Large intestine (tissue), 3 donors: Measurements from ENCODE around the gene MOK. TPM values are rescaled to one million over a fixed set of nuclear protein-coding genes. Genes with fewer than 3 reads are reported as not detected.

Experiments used
- DNase-seq, 2 donors: peaks; one replicate each; pipeline versions ENCODE4 v3.0.0 to v3.0.0-alpha.2; 2013
- H3K27ac ChIP-seq: one replicate; pipeline ENCODE4 v1.5.1; 2013; ENCODE audit warnings: low read length
- H3K27me3 ChIP-seq: 2 replicates; pipeline ENCODE4 v1.6.1; 2013; ENCODE audit warnings: low read length; ENCODE audit not compliant: control insufficient read depth, insufficient read depth
- H3K36me3 ChIP-seq: 2 replicates; pipeline ENCODE4 v1.6.1; 2013; ENCODE audit warnings: low read length; ENCODE audit not compliant: control insufficient read depth, insufficient read depth
- H3K4me1 ChIP-seq: one replicate; pipeline ENCODE4 v1.6.1; 2013; ENCODE audit warnings: low read length; ENCODE audit not compliant: control insufficient read depth, insufficient read depth
- H3K4me3 ChIP-seq: one replicate; pipeline ENCODE4 v1.5.1; 2013; ENCODE audit warnings: low read length
- H3K9me3 ChIP-seq: one replicate; pipeline ENCODE4 v1.6.1; 2013; ENCODE audit warnings: mild to moderate bottlenecking, low read depth, low read length, moderate library complexity; ENCODE audit not compliant: control insufficient read depth
- WGBS: methylation state at CpG from one replicate; pipeline ENCODE4 v1.1.5; 2013; ENCODE audit warnings: low lambda C conversion rate; ENCODE audit not compliant: insufficient coverage; 5-methylcytosine and 5-hydroxymethylcytosine counted together
- polyA plus RNA-seq: library from polyadenylated mRNA; unstranded; fragments of 120-200 nt; gene quantifications from one replicate; pipeline ENCODE4 v1.2.1, GENCODE V29; 2013

Gene MOK
- polyA plus RNA-seq, 1 donor = 16.5 TPM

- Histone ChIP-seq H3K4me3 (no peak overlapping the region), H3K9me3 (no peaks in the 10 kb centered on the region), H3K27me3 (no peaks in the 10 kb centered on the region), H3K4me1 (no peaks in the 10 kb centered on the region), H3K27ac (no peak overlapping the region), H3K36me3 (peaks cover 13% of the 10 kb centered on the region)
- WGBS = no CpG with 5 or more reads among the region's 2 CpGs
- DNase-seq = no peak
Observed at GRCh38 chr14:102285106-102285505, 19.9 kb downstream of the MOK start.

- peaks cover 19% of the 10 kb centered on the region for H3K36me3 ChIP-seq
- no peaks in the 10 kb centered on the region for H3K4me1 ChIP-seq
- no CpG with 5 or more reads among the region's 2 CpGs for WGBS
- no peak overlapping the region for H3K27ac ChIP-seq
- no peaks in the 10 kb centered on the region for H3K27me3 ChIP-seq
- no peak for DNase-seq
- H3K9me3 ChIP-seq = no peaks in the 10 kb centered on the region
- H3K4me3 ChIP-seq = no peak overlapping the region
Observed at GRCh38 chr14:102283631-102284129, 21.3 kb downstream of the MOK start.

DNA sequence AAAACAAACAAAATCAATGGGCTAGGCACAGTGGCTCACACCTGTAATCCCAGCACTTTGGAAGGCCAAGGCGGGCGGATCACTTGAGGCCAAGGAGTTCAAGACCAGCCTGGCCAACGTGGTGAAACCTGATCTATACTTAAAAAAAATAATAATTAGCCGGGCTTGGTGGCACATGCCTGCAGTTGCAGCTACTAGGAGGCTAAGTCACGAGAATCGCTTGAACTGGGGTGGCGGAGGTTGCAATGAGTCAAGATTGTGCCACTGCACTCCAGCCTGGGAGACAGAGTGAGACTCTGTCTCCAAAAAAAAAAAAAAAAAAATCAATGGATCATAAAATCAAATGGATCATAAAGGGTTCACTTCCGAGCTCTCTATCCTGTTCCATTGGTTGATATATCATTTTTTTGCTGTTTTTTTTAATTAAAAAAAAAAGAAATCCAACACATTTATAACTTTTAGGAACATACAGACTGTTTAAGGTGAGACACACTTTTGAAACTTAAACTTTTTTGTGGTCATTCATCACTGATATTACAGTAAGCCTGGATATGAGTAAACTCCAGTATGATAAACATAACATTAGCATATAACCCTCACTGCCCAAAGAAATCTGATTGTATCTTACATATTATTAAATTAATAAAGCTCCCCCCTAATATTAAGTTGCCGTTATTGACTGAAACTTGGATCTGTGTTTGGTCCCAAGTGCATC is 22.1 kb downstream of the MOK start:
- Histone ChIP-seq H3K36me3 (peaks cover 19% of the 10 kb centered on the region), H3K27ac (no peak overlapping the region), H3K9me3 (no peaks in the 10 kb centered on the region), H3K27me3 (no peaks in the 10 kb centered on the region), H3K4me1 (no peaks in the 10 kb centered on the region), H3K4me3 (no peak overlapping the region)
- 86% methylated on average over 1 of the region's 9 CpGs for WGBS
- DNase-seq = no peak

DNA sequence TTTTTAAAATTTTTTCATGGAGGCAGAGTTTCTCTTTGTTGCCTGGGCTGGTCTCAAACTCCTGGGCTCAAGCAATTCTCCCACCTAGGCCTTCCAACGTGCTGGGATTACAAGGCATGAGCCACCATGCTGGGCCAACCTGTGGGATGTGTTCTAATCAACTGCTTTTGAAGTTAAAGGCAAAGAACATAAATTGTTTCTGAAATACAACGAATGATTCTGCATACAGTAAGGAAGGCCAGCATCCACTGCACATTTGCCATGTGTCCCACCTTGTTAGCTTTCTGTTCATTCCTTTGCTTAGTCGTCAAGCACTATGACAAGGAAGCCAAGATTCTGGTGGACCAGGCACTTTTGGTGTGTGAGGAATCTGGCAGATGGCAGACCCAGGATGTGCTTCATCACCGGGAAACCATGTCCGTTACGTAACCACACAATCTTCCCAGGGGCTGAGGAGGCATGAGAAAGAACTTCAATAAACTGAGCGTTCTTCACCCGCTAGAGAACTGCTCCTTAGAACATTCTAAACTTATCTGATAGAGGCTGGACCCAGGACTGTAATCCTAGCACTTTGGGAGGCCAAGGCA is 24.5 kb downstream of the MOK start:
- peaks cover 19% of the 10 kb centered on the region for H3K36me3 ChIP-seq
- H3K27me3 ChIP-seq = no peaks in the 10 kb centered on the region
- H3K4me3 ChIP-seq = no peak overlapping the region
- no peaks in the 10 kb centered on the region for H3K9me3 ChIP-seq
- no peak overlapping the region for H3K27ac ChIP-seq
- no peak for DNase-seq
- WGBS = no CpG with 5 or more reads among the region's 8 CpGs
- no peaks in the 10 kb centered on the region for H3K4me1 ChIP-seq

DNA sequence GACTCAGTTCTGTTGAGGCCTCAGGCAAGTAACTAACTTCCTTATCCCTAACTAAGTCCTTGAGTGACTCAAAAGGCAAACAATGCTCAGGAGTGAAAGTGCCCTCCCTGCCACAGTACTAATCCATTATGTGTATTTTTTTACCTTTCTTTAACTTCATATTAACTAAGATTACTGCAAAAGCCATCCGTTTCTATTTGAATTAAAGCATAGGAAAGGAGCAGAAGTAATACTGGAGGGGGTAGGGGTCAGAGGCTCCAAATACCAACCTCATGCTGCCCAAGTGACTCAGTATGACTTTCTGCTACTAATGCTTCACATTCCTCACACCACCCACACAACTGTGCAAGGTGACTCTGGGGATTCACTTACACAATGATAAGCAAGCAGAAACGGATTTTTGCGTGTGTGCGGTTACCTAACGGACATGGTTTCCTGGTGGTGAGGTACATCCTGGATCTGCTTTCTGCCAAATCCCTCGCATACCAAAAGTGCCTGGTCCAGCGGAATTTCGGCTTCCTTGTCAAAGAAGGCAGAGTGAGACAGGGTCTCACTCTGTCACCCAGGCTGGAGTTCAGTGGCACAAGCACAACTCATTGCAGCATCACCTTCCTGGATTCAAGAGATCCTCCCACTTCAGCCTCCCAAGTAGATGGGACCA is 25.1 kb downstream of the MOK start:
- no peak for DNase-seq
- H3K9me3 ChIP-seq = no peaks in the 10 kb centered on the region
- WGBS = no CpG with 5 or more reads among the region's 8 CpGs
- H3K27ac ChIP-seq = no peak overlapping the region
- H3K4me3 ChIP-seq = no peak overlapping the region
- no peaks in the 10 kb centered on the region for H3K27me3 ChIP-seq
- peaks cover 19% of the 10 kb centered on the region for H3K36me3 ChIP-seq
- H3K4me1 ChIP-seq = no peaks in the 10 kb centered on the region

DNA sequence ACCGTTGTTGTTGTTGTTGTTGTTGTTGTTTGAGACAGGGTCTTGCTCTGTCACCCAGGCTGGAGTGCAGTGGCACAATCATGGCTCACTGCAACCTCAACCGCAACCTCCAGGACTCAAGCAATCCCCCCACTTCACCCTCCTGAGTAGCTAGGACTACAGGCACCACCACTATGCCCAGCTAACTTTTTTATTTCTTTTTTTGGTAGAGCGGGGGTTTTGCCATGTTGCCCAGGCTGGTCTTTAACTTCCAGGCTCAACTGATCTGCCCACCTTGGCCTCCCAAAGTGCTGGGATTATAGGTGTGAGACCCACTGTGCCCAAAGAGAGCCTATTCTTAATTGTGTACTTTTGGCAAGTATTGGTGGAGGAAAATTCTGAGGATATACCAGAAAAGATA is 25.7 kb downstream of the MOK start:
- DNase-seq = no peak
- no peaks in the 10 kb centered on the region for H3K4me1 ChIP-seq
- H3K4me3 ChIP-seq = no peak overlapping the region
- peaks cover 19% of the 10 kb centered on the region for H3K36me3 ChIP-seq
- WGBS = no CpG with 5 or more reads among the region's 3 CpGs
- H3K27me3 ChIP-seq = no peaks in the 10 kb centered on the region
- H3K9me3 ChIP-seq = no peaks in the 10 kb centered on the region
- H3K27ac ChIP-seq = no peak overlapping the region

DNA sequence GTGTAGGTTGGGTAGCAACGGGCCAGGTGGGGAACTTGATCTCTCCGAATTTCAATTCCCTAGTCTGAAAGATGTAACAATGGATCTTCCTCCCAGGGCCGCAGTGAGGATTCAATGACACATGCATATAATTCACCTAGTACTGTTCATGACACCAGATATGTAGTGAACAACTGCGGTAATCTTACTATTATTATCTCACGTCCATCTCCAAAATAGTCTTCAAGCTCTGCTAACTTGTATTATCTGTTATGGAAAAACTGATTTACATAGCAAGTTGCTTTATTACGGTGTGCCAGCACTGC is 26.4 kb downstream of the MOK start:
- Histone ChIP-seq H3K9me3 (no peaks in the 10 kb centered on the region), H3K36me3 (peaks cover 19% of the 10 kb centered on the region), H3K27ac (no peak overlapping the region), H3K4me3 (no peak overlapping the region), H3K4me1 (no peaks in the 10 kb centered on the region), H3K27me3 (no peaks in the 10 kb centered on the region)
- 100% methylated on average over 2 of the region's 6 CpGs for WGBS
- DNase-seq = no peak

- peaks cover 19% of the 10 kb centered on the region for H3K36me3 ChIP-seq
- no peak overlapping the region for H3K27ac ChIP-seq
- no peak overlapping the region for H3K4me3 ChIP-seq
- no peaks in the 10 kb centered on the region for H3K9me3 ChIP-seq
- no peaks in the 10 kb centered on the region for H3K27me3 ChIP-seq
- H3K4me1 ChIP-seq = no peaks in the 10 kb centered on the region
- DNase-seq = no peak
- WGBS = no CpG with 5 or more reads among the region's 7 CpGs
Observed at GRCh38 chr14:102277874-102278630, 26.9 kb downstream of the MOK start.

GRCh38 chr14:102275866-102276265 is 29.1 kb downstream of the MOK start:
- no CpG with 5 or more reads among the region's 7 CpGs for WGBS
- Histone ChIP-seq H3K36me3 (peaks cover 12% of the 10 kb centered on the region), H3K27ac (no peak overlapping the region)

DNA sequence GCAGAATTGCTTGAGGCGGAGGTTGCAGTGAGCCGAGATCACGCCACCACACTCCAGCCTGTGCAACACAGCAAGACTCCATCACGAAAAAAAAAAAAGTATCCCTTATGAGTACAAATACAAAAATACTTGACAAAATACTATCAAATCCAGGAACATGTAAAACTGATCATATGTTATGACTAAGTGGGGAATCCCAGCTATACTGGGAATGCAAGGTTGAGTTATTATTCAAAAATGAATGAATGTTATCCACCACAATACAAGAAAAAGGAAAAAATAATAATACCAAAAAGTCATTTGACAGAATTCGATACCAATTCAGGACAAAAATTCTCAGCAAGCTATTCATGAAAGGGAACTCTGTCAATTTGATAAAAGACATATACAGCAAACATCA is 32.6 kb downstream of the MOK start:
- Histone ChIP-seq H3K27me3 (no peaks in the 10 kb centered on the region), H3K36me3 (no peaks in the 10 kb centered on the region), H3K4me3 (no peak overlapping the region), H3K4me1 (no peaks in the 10 kb centered on the region), H3K9me3 (no peaks in the 10 kb centered on the region), H3K27ac (no peak overlapping the region)
- DNase-seq = no peak
- no CpG with 5 or more reads among the region's 5 CpGs for WGBS

More at GRCh38 chr14:102275866-102276265, 29.1 kb downstream of the MOK start:
- DNase-seq = no peak
- Histone ChIP-seq H3K27me3 (no peaks in the 10 kb centered on the region), H3K4me3 (no peak overlapping the region), H3K4me1 (no peaks in the 10 kb centered on the region), H3K9me3 (no peaks in the 10 kb centered on the region)
